Neural progenitor cell (in vitro differentiated cells): ENCODE results near the gene CEP55. TPM values are rescaled to one million over a fixed set of nuclear protein-coding genes. Genes with fewer than 3 reads are reported as not detected.

Source experiments
- DNase-seq: peaks from one replicate; pipeline ENCODE4 v3.0.0-alpha.2; 2016; ENCODE audit warnings: low spot score
- H2AFZ ChIP-seq: fragments of 200-600 bp; sonication (generic); replicated peaks from 2 replicates; pipeline ENCODE4 v1.6.1; 2016; ENCODE audit warnings: antibody characterized with exemption
- H3F3A ChIP-seq: fragments of 200-600 bp; sonication (generic); 2 replicates; pipeline ENCODE4 v1.6.1; 2016; ENCODE audit warnings: antibody characterized with exemption, low read depth
- H3K27ac ChIP-seq: fragments of 200-600 bp; sonication (generic); 2 replicates; pipeline ENCODE4 v1.5.1; 2016; ENCODE audit warnings: mild to moderate bottlenecking
- H3K27me3 ChIP-seq: fragments of 200-600 bp; sonication (generic); 2 replicates; pipeline ENCODE4 v1.6.1; 2016; ENCODE audit warnings: mild to moderate bottlenecking, moderate library complexity
- H3K36me3 ChIP-seq: fragments of 200-600 bp; sonication (generic); 2 replicates; pipeline ENCODE4 v1.5.1; 2016
- H3K4me1 ChIP-seq: fragments of 200-600 bp; sonication (generic); 2 replicates; pipeline ENCODE4 v1.6.1; 2016; ENCODE audit warnings: mixed run types
- H3K4me2 ChIP-seq: fragments of 200-600 bp; sonication (generic); 2 replicates; pipeline ENCODE4 v1.6.1; 2016
- H3K4me3 ChIP-seq: fragments of 200-600 bp; sonication (generic); 2 replicates; pipeline ENCODE4 v1.5.1; 2016
- H3K79me2 ChIP-seq: fragments of 200-600 bp; sonication (generic); 2 replicates; pipeline ENCODE4 v1.6.1; 2016; ENCODE audit warnings: low read depth
- H3K9ac ChIP-seq: fragments of 200-600 bp; sonication (generic); 2 replicates; pipeline ENCODE4 v1.6.1; 2016
- H3K9me3 ChIP-seq: fragments of 200-600 bp; sonication (generic); 2 replicates; pipeline ENCODE4 v1.5.1; 2016; ENCODE audit warnings: low read depth
- H4K20me1 ChIP-seq: fragments of 200-600 bp; sonication (generic); 2 replicates; pipeline ENCODE4 v1.6.1; 2016; ENCODE audit warnings: low read depth
- H3K27ac Mint-ChIP-seq: 3 replicates; pipeline ENCODE4 v1.8.0; 2021; ENCODE audit warnings: mixed read lengths
- H3K27me3 Mint-ChIP-seq: 2 replicates; pipeline ENCODE4 v1.8.0; 2022; ENCODE audit warnings: low read depth, mild to moderate bottlenecking, inconsistent platforms, moderate library complexity, mixed read lengths; ENCODE audit not compliant: insufficient read depth
- H3K36me3 Mint-ChIP-seq: 3 replicates; pipeline ENCODE4 v1.8.0; 2021; ENCODE audit warnings: mixed read lengths
- H3K4me1 Mint-ChIP-seq: 3 replicates; pipeline ENCODE4 v1.8.0; 2021; ENCODE audit warnings: mixed read lengths
- H3K4me3 Mint-ChIP-seq: 3 replicates; pipeline ENCODE4 v1.8.0; 2021; ENCODE audit warnings: mild to moderate bottlenecking, moderate library complexity, mixed read lengths
- H3K9me3 Mint-ChIP-seq: 3 replicates; pipeline ENCODE4 v1.8.0; 2020; ENCODE audit warnings: mixed read lengths
- CTCF ChIP-seq: fragments of 200-600 bp; sonication (generic); IDR thresholded peaks from 2 replicates; pipeline ENCODE4 v1.5.1; 2017; ENCODE audit warnings: antibody characterized with exemption, mild to moderate bottlenecking
- EZH2 ChIP-seq: fragments of 200-600 bp; sonication (generic); IDR thresholded peaks from 2 replicates; pipeline ENCODE4 v1.6.1; 2017; ENCODE audit warnings: antibody characterized with exemption, mild to moderate bottlenecking, moderate library complexity
- EZH2phosphoT487 ChIP-seq: fragments of 200-600 bp; sonication (generic); IDR thresholded peaks from 2 replicates; pipeline ENCODE4 v1.6.1; 2017; ENCODE audit warnings: antibody characterized with exemption
- total RNA-seq: library from RNA; depleted of rRNA; stranded (reverse); fragments of >200 nt; gene quantifications from 2 replicates; pipeline ENCODE4 v1.2.3, GENCODE V29; 2015; ENCODE audit warnings: low replicate concordance

Gene CEP55
- total RNA-seq, 1 donor from 2014 or later, result 57.7 TPM

GRCh38 chr10:93468461-93469213, 27.8 kb upstream of the CEP55 start:
- Histone ChIP-seq H3K4me1 (peaks cover 2% of the 10 kb centered on the region), H3K4me3 (no peak overlapping the region), H3F3A (no peaks in the 10 kb centered on the region), H4K20me1 (no peaks in the 10 kb centered on the region), H3K79me2 (no peaks in the 10 kb centered on the region), H3K27me3 (no peaks in the 10 kb centered on the region), H2AFZ (no peak overlapping the region), H3K9ac (no peak overlapping the region), H3K4me2 (no peak overlapping the region), H3K9me3 (no peaks in the 10 kb centered on the region), H3K27ac (no peak overlapping the region), H3K36me3 (no peaks in the 10 kb centered on the region)
- DNase-seq, result no peak
- peak overlapping the region; percentile 93 for H3K27ac Mint-ChIP-seq
- no peak overlapping the region for H3K4me3 Mint-ChIP-seq
- peaks cover 35% of the 10 kb centered on the region for H3K4me1 Mint-ChIP-seq
- peaks cover 2% of the 10 kb centered on the region for H3K27me3 Mint-ChIP-seq
- TF ChIP-seq EZH2 (no peak), EZH2phosphoT487 (no peak), CTCF (no peak)
- no peaks in the 10 kb centered on the region for H3K36me3 Mint-ChIP-seq
- peaks cover 4% of the 10 kb centered on the region for H3K9me3 Mint-ChIP-seq

DNA sequence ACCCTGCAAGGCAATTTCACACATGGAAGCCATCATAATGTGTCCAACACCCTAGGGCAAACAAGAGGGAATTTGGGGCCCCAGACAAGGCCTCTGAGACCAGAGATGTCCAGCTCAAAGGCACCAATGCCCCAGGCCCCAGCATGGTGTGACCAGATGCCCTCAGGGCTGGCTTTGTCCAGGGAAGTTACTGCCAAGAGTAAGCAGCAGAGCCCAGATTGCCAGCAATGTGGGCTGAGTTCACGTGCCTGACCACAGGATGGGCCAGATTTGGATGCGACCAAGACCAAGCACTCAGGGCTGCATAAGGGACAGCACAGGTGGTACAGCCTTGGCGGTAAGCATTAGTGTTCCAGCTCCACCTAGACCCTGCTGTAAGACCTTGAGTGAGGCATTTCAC, 27.0 kb upstream of the CEP55 start:
- no peak overlapping the region for H3K4me2 ChIP-seq
- H3K9ac ChIP-seq, result no peak overlapping the region
- H3K36me3 ChIP-seq, result no peaks in the 10 kb centered on the region
- no peaks in the 10 kb centered on the region for H3F3A ChIP-seq
- no peaks in the 10 kb centered on the region for H3K9me3 ChIP-seq
- no peaks in the 10 kb centered on the region for H3K27me3 ChIP-seq
- no peak overlapping the region for H3K27ac ChIP-seq
- H3K9me3 Mint-ChIP-seq, result peaks cover 4% of the 10 kb centered on the region
- H3K4me1 Mint-ChIP-seq, result peaks cover 37% of the 10 kb centered on the region
- DNase-seq, result no peak
- H3K36me3 Mint-ChIP-seq, result no peaks in the 10 kb centered on the region
- TF ChIP-seq CTCF (no peak), EZH2phosphoT487 (no peak), EZH2 (no peak)
- no peak overlapping the region for H3K4me3 ChIP-seq
- no peaks in the 10 kb centered on the region for H3K79me2 ChIP-seq
- H4K20me1 ChIP-seq, result no peaks in the 10 kb centered on the region
- H3K4me1 ChIP-seq, result peaks cover 5% of the 10 kb centered on the region
- H2AFZ ChIP-seq, result no peak overlapping the region
- H3K4me3 Mint-ChIP-seq, result no peak overlapping the region
- peaks cover 2% of the 10 kb centered on the region for H3K27me3 Mint-ChIP-seq
- peak overlapping the region; percentile 37 for H3K27ac Mint-ChIP-seq

DNA sequence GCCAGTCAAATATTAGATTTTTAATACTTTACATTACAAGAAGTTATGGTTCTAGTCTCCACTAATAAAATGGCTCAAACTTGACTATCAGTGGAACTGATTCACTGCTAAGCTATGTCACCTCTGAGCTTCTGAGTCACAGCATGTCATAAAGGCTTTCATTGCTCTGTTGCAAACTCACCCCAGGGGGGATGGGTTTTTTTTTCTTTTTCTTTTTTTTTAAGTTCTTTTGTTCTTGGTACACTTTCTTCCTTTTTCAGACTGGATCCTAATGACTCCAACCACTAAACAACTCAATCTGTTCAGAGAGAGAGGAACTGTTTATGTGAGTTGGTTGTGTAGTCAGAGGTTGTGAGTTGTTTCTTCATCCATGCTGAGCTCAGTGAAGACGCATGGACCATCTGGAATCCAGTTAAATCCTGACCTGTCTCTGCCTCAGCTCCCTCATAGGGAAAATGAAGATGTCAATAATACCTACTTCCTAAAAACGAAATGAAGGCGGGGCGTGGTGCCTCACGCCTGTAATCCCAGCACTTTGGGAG, 25.2 kb upstream of the CEP55 start:
- H3F3A ChIP-seq, result no peaks in the 10 kb centered on the region
- H3K4me2 ChIP-seq, result no peak overlapping the region
- H3K4me1 ChIP-seq, result peaks cover 5% of the 10 kb centered on the region
- Mint-ChIP-seq H3K4me1 (peaks cover 31% of the 10 kb centered on the region), H3K27me3 (no peaks in the 10 kb centered on the region), H3K36me3 (no peaks in the 10 kb centered on the region), H3K27ac (peak overlapping the region; percentile 82), H3K4me3 (no peak overlapping the region), H3K9me3 (peaks cover 4% of the 10 kb centered on the region)
- H2AFZ ChIP-seq, result no peak overlapping the region
- no peak overlapping the region for H3K4me3 ChIP-seq
- TF ChIP-seq CTCF, result no peak
- no peak for TF ChIP-seq EZH2
- TF ChIP-seq EZH2phosphoT487, result no peak
- H3K9ac ChIP-seq, result no peak overlapping the region
- H4K20me1 ChIP-seq, result no peaks in the 10 kb centered on the region
- no peaks in the 10 kb centered on the region for H3K9me3 ChIP-seq
- no peaks in the 10 kb centered on the region for H3K36me3 ChIP-seq
- no peaks in the 10 kb centered on the region for H3K79me2 ChIP-seq
- no peak for DNase-seq
- no peaks in the 10 kb centered on the region for H3K27me3 ChIP-seq
- H3K27ac ChIP-seq, result no peak overlapping the region
